ENCODE measurements around the gene RFX2. TPM values are rescaled to one million over a fixed set of nuclear protein-coding genes. Genes with fewer than 3 reads are reported as not detected.

The RFX2 gene
- polyA plus RNA-seq (2011; rRNA removed) (3.9 and 4.0 TPM in 2 replicates), polyA plus RNA-seq (2017; fragmentation: RNase III; extraction: RNeasy Plus Mini Kit Qiagen cat#74134 plus additional on column Dnase treatment) (3.7 to 4.9 TPM (median 4.3 TPM) in 3 replicates), polyA minus RNA-seq (2011; rRNA and poly(A)+ RNA removed) (9.3 and 14.3 TPM in 2 replicates)
- polyA plus RNA-seq (2012; cell fraction: cytosol; rRNA removed) = 6.9 and 8.4 TPM in 2 replicates
- 14.7 and 16.9 TPM in 2 replicates for polyA plus RNA-seq (2012; cell fraction: nucleus; rRNA removed)

DNA sequence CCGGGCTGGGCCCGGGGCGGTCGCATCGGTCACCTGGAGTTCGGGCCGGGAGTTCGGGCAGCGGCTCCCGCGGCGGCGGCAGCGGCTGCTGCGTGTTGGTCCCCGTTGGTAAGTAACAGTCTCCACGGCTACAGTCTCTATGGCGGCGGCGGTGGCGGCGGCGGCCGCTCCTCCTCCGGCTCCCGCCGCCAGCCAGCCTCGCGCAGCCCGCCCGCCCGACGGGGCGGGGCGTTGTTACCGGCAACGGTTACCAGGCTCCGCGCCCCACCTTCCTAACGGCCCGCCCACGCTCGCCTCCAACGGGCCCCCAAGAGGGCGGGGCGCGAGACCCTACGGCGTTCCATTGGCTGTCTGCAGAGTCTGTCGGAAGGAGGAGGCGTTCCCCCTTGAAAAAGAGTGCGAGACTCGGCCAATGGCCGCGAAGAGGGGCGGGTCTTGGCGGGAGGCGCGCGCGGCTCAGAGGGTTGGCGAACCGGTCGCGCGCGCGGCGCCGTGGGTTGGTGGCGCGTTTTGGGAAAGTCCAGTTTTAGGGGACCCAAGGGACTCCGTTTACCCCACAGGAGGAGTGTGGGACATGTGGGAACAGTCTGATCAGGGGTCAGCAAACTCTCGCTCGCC, at the start of gene RFX2:
RFX2 (minus strand) TSS at position 141 of the 618 bp plus-strand sequence. CDS start 63,004 bp downstream, outside the sequence.
- H3K4me2 ChIP-seq = peak within 1 kb of the TSS; percentile 99
- POLR2A ChIA-PET = interaction anchor here (2.0 kb wide), 1 partner anchor 53 kb away, joined by 4 read pairs; no protein-coding TSS in a partner anchor
- H3K4me1 ChIP-seq = peaks cover 8% of the 10 kb centered on the region; the same call in 2 of the 3 replicates
- DNase-seq (ENCODE audit: low read depth in 1 of 2, low spot score in 1 of 2) (peak; percentile 89 to 97), FAIRE-seq (no peak), ATAC-seq (peak; percentile 97)
- no peaks in the 10 kb centered on the region for H3K9me3 ChIP-seq
- H3K27ac ChIP-seq = peak within 1 kb of the TSS; percentile 73 to 95
- CTCF ChIA-PET = interaction anchor here (0.7 to 7.9 kb wide), 3 partner anchors 15 to 62 kb away, joined by 3 to 53 read pairs (median 7); no protein-coding TSS in a partner anchor
- TF ChIP-seq, protein P1, sequence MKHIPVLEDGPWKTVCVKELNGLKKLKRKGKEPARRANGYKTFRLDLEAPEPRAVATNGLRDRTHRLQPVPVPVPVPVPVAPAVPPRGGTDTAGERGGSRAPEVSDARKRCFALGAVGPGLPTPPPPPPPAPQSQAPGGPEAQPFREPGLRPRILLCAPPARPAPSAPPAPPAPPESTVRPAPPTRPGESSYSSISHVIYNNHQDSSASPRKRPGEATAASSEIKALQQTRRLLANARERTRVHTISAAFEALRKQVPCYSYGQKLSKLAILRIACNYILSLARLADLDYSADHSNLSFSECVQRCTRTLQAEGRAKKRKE (CRISPR knock-in tag; IDR thresholded peaks at IDR 0.05; ENCODE audit: low read depth) = no peak
- TF ChIP-seq RFX5 (IDR thresholded peaks at IDR 0.05) (peak; percentile 45; the same call in 1 of the 2 replicates), POLR2A (IDR thresholded peaks at IDR 0.05; ENCODE audit: low read length) (0 out of 2 replicates have a peak, but pooled peaks have one; percentile 16), MAZ (IDR thresholded peaks at IDR 0.05; ENCODE audit: borderline replicate concordance, low read depth, low read length) (0 out of 2 replicates have a peak, but pooled peaks have one; percentile 53), TFCP2L1 (CRISPR knock-in tag; IDR thresholded peaks at IDR 0.05) (0 out of 2 replicates have a peak, but pooled peaks have one; percentile 39)
- TF ChIP-seq, protein P2, sequence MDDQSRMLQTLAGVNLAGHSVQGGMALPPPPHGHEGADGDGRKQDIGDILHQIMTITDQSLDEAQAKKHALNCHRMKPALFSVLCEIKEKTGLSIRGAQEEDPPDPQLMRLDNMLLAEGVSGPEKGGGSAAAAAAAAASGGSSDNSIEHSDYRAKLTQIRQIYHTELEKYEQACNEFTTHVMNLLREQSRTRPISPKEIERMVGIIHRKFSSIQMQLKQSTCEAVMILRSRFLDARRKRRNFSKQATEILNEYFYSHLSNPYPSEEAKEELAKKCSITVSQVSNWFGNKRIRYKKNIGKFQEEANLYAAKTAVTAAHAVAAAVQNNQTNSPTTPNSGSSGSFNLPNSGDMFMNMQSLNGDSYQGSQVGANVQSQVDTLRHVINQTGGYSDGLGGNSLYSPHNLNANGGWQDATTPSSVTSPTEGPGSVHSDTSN (IDR thresholded peaks at IDR 0.05) = peak; percentile 94
- TF ChIP-seq, protein P3, sequence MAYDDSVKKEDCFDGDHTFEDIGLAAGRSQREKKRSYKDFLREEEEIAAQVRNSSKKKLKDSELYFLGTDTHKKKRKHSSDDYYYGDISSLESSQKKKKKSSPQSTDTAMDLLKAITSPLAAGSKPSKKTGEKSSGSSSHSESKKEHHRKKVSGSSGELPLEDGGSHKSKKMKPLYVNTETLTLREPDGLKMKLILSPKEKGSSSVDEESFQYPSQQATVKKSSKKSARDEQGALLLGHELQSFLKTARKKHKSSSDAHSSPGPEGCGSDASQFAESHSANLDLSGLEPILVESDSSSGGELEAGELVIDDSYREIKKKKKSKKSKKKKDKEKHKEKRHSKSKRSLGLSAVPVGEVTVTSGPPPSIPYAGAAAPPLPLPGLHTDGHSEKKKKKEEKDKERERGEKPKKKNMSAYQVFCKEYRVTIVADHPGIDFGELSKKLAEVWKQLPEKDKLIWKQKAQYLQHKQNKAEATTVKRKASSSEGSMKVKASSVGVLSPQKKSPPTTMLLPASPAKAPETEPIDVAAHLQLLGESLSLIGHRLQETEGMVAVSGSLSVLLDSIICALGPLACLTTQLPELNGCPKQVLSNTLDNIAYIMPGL (CRISPR knock-in tag; IDR thresholded peaks at IDR 0.05; ENCODE audit: borderline replicate concordance) = no peak
- WGBS (ENCODE audit: missing lambda C conversion rate) = 0% methylated on average over 13 of the region's 75 CpGs
- peak within 1 kb of the TSS; percentile 73 for H3K4me3 ChIP-seq

DNA sequence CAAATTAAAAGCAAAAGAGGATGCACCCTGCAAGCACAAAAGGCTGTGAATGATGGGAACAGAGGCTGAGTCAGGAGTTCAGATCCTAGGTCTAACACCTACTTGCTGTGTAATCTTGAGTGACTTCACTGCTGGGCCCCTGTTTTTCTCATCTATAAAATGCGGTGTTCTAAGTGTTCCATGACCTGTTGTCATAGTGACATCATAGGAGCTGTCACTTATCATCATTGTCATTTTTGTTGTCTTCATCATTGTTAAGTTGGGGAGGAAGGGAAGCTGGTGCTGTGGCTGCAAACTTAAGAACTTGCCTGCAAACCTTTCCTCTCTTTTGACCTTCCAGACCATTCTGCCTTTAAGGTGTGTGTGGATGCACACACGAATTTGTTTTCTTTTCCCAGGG, 45.7 kb upstream of the RFX2 start:
- Histone ChIP-seq H3K4me2 (no peak overlapping the region), H3K9me3 (no peaks in the 10 kb centered on the region; the same call in 2 of the 3 replicates), H3K4me3 (no peak overlapping the region), H3K27ac (no peak overlapping the region), H3K4me1 (no peaks in the 10 kb centered on the region)
- DNase-seq (ENCODE audit: low read depth in 1 of 2, low spot score in 1 of 2) = no peak
- POLR2A ChIA-PET = no interaction called here
- 3% methylated on average over 2 of the region's 2 CpGs for WGBS (ENCODE audit: missing lambda C conversion rate)
- TF ChIP-seq KDM5A (IDR thresholded peaks at IDR 0.05) (no peak), RNF2 (IDR thresholded peaks at IDR 0.05; ENCODE audit: borderline replicate concordance, low read depth) (no peak), HOXA7 (CRISPR knock-in tag; IDR thresholded peaks at IDR 0.05) (no peak), HOXB5 (CRISPR knock-in tag; IDR thresholded peaks at IDR 0.05) (no peak), NPAS2 (CRISPR knock-in tag; IDR thresholded peaks at IDR 0.05; ENCODE audit: borderline replicate concordance) (no peak), CHD4 (IDR thresholded peaks at IDR 0.05; ENCODE audit: borderline replicate concordance) (no peak), SMC3 (IDR thresholded peaks at IDR 0.05) (no peak), RFX5 (IDR thresholded peaks at IDR 0.05) (no peak), TFCP2L1 (CRISPR knock-in tag; IDR thresholded peaks at IDR 0.05) (no peak), NFE2L2 (conservative IDR thresholded peaks at IDR 0.05; ENCODE audit: low read length) (no peak), EP300 (IDR thresholded peaks at IDR 0.05) (no peak)
- no peak for FAIRE-seq
- CTCF ChIA-PET = no interaction called here
- no peak for ATAC-seq

DNA sequence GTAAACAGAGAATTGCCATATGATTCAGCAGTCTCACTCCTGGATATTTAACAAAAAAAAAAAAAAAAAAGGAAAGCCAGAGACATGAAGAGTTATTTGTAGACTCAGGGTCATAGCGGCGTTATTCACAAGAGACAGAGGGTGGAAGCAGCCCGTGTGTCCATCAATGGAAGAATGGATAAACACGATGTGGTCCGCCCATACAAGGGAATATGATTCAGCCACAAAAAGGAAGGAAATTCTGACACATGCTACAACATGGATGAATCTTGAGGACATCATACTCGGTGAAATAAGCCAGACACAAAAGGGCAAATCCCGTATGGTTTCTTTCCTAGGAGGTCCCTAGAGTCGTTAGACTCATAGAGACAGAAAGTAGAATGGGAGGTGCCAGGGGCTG, 40.0 kb upstream of the RFX2 start:
- DNase-seq (ENCODE audit: low read depth in 1 of 2, low spot score in 1 of 2) (no peak), FAIRE-seq (no peak), ATAC-seq (no peak)
- ChIA-PET CTCF (no interaction called here), POLR2A (interaction anchor here (0.6 kb wide), 1 partner anchor 755 kb away, joined by 3 read pairs; no protein-coding TSS in a partner anchor)
- H3K9me3 ChIP-seq = no peaks in the 10 kb centered on the region
- 77% methylated on average over 8 of the region's 8 CpGs for WGBS (ENCODE audit: missing lambda C conversion rate)
- H3K27ac ChIP-seq = no peak overlapping the region
- no peak overlapping the region for H3K4me2 ChIP-seq
- no peaks in the 10 kb centered on the region for H3K4me1 ChIP-seq
- no peak overlapping the region for H3K4me3 ChIP-seq
- TF ChIP-seq RCOR1 (IDR thresholded peaks at IDR 0.05; ENCODE audit: low read depth, low read length) (no peak), CBX8 (IDR thresholded peaks at IDR 0.05) (no peak), CBX2 (IDR thresholded peaks at IDR 0.05; ENCODE audit: borderline replicate concordance, low read depth) (no peak), PHF8 (IDR thresholded peaks at IDR 0.05; ENCODE audit: borderline replicate concordance, low read depth) (no peak), ZSCAN20 (CRISPR knock-in tag; IDR thresholded peaks at IDR 0.05) (no peak), JUNB (IDR thresholded peaks at IDR 0.05) (no peak), HEYL (CRISPR knock-in tag; IDR thresholded peaks at IDR 0.05) (no peak), GATA3 (IDR thresholded peaks at IDR 0.05; ENCODE audit: borderline replicate concordance) (no peak), JUN (IDR thresholded peaks at IDR 0.05) (no peak), SREBF2 (IDR thresholded peaks at IDR 0.05) (no peak), ZC3H11A (IDR thresholded peaks at IDR 0.05) (no peak)
- TF ChIP-seq, protein P4, sequence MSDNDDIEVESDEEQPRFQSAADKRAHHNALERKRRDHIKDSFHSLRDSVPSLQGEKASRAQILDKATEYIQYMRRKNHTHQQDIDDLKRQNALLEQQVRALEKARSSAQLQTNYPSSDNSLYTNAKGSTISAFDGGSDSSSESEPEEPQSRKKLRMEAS (IDR thresholded peaks at IDR 0.05) = no peak
- TF ChIP-seq, protein P5, sequence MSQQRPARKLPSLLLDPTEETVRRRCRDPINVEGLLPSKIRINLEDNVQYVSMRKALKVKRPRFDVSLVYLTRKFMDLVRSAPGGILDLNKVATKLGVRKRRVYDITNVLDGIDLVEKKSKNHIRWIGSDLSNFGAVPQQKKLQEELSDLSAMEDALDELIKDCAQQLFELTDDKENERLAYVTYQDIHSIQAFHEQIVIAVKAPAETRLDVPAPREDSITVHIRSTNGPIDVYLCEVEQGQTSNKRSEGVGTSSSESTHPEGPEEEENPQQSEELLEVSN (IDR thresholded peaks at IDR 0.05; ENCODE audit: borderline replicate concordance, low read depth) = no peak
- TF ChIP-seq, protein P6, sequence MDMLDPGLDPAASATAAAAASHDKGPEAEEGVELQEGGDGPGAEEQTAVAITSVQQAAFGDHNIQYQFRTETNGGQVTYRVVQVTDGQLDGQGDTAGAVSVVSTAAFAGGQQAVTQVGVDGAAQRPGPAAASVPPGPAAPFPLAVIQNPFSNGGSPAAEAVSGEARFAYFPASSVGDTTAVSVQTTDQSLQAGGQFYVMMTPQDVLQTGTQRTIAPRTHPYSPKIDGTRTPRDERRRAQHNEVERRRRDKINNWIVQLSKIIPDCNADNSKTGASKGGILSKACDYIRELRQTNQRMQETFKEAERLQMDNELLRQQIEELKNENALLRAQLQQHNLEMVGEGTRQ (IDR thresholded peaks at IDR 0.05) = no peak
